H9 (cell line): Measurements from ENCODE around the gene HCN2. TPM values are rescaled to one million over a fixed set of nuclear protein-coding genes. Genes with fewer than 3 reads are reported as not detected.

Experiments
- DNase-seq: peaks from one replicate; pipeline ENCODE4 v3.0.0-alpha.2; 2017
- H2AFZ ChIP-seq: one replicate; pipeline ENCODE4 v1.6.1; 2013; ENCODE audit warnings: mild to moderate bottlenecking, low read length, control low read depth, moderate library complexity
- H2AK5ac ChIP-seq: 2 replicates; pipeline ENCODE4 v1.6.1; 2013; ENCODE audit warnings: low read length, control low read depth, mixed read lengths; ENCODE audit not compliant: insufficient read length
- H2BK120ac ChIP-seq: one replicate; pipeline ENCODE4 v1.6.1; 2013; ENCODE audit warnings: low read depth, mild to moderate bottlenecking, low read length, control low read depth, inconsistent platforms; ENCODE audit not compliant: poor library complexity, severe bottlenecking
- H2BK12ac ChIP-seq: 2 replicates; pipeline ENCODE4 v1.6.1; 2013; ENCODE audit warnings: low read length, control low read depth, mixed read lengths, low read depth; ENCODE audit not compliant: insufficient read length
- H2BK15ac ChIP-seq: 2 replicates; pipeline ENCODE4 v1.6.1; 2013; ENCODE audit warnings: low read depth, low read length, control low read depth
- H2BK20ac ChIP-seq: one replicate; pipeline ENCODE4 v1.6.1; 2013; ENCODE audit warnings: low read depth, mild to moderate bottlenecking, low read length, control low read depth, inconsistent platforms; ENCODE audit not compliant: poor library complexity, severe bottlenecking
- H2BK5ac ChIP-seq: 2 replicates; pipeline ENCODE4 v1.6.1; 2013; ENCODE audit warnings: low read length, control low read depth, mixed read lengths; ENCODE audit not compliant: insufficient read length
- H3K14ac ChIP-seq: 2 replicates; pipeline ENCODE4 v1.6.1; 2013; ENCODE audit warnings: low read length, control low read depth; ENCODE audit not compliant: insufficient read depth
- H3K18ac ChIP-seq: 2 replicates; pipeline ENCODE4 v1.6.1; 2013; ENCODE audit warnings: low read depth, mild to moderate bottlenecking, mixed read lengths, low read length, control low read depth; ENCODE audit not compliant: insufficient read length
- H3K23ac ChIP-seq: 2 replicates; pipeline ENCODE4 v1.6.1; 2013; ENCODE audit warnings: low read length, control low read depth, mixed read lengths, low read depth; ENCODE audit not compliant: insufficient read length
- H3K23me2 ChIP-seq: 2 replicates; pipeline ENCODE4 v1.6.1; 2013; ENCODE audit warnings: low read depth, mild to moderate bottlenecking, mixed read lengths, low read length, control low read depth; ENCODE audit not compliant: insufficient read length, poor library complexity, severe bottlenecking
- H3K27ac ChIP-seq: 2 replicates; pipeline ENCODE4 v1.5.1; 2013; ENCODE audit warnings: low read length, control low read depth, mixed read lengths, low read depth; ENCODE audit not compliant: insufficient read length
- H3K27me3 ChIP-seq: 2 replicates; pipeline ENCODE4 v1.6.1; 2013; ENCODE audit warnings: low read length, control low read depth, inconsistent platforms; ENCODE audit not compliant: insufficient read depth
- H3K4ac ChIP-seq: 2 replicates; pipeline ENCODE4 v1.6.1; 2013; ENCODE audit warnings: low read depth, mild to moderate bottlenecking, control low read depth, inconsistent platforms, low read length, moderate library complexity
- H3K4me1 ChIP-seq: 2 replicates; pipeline ENCODE4 v1.6.1; 2013; ENCODE audit warnings: low read length, control low read depth, inconsistent platforms; ENCODE audit not compliant: insufficient read depth
- H3K4me2 ChIP-seq: 2 replicates; pipeline ENCODE4 v1.6.1; 2013; ENCODE audit warnings: low read length, control low read depth, mixed read lengths; ENCODE audit not compliant: insufficient read length, insufficient read depth
- H3K56ac ChIP-seq: 2 replicates; pipeline ENCODE4 v1.6.1; 2013; ENCODE audit warnings: low read depth, mild to moderate bottlenecking, mixed read lengths, low read length, control low read depth; ENCODE audit not compliant: insufficient read length
- H3K79me1 ChIP-seq: 2 replicates; pipeline ENCODE4 v1.6.1; 2013; ENCODE audit warnings: low read depth, mild to moderate bottlenecking, moderate library complexity, low read length, control low read depth, inconsistent platforms; ENCODE audit not compliant: insufficient read depth, poor library complexity, severe bottlenecking
- H3K79me2 ChIP-seq: 2 replicates; pipeline ENCODE4 v1.6.1; 2013; ENCODE audit warnings: low read length, control low read depth, inconsistent platforms; ENCODE audit not compliant: insufficient read depth
- H3K9ac ChIP-seq: 2 replicates; pipeline ENCODE4 v1.6.1; 2013; ENCODE audit warnings: low read length, control low read depth, mixed read lengths; ENCODE audit not compliant: insufficient read length; ENCODE audit errors: extremely low read depth
- H3K9me3 ChIP-seq: one replicate; pipeline ENCODE4 v1.6.1; 2013; ENCODE audit warnings: low read depth, low read length, inconsistent platforms; ENCODE audit not compliant: control insufficient read depth
- H3T11ph ChIP-seq: one replicate; pipeline ENCODE4 v1.6.1; 2013; ENCODE audit warnings: mild to moderate bottlenecking, low read length, control low read depth, inconsistent platforms
- H4K20me1 ChIP-seq: one replicate; pipeline ENCODE4 v1.6.1; 2013; ENCODE audit not compliant: control insufficient read depth, insufficient read length, insufficient read depth
- H4K5ac ChIP-seq: 2 replicates; pipeline ENCODE4 v1.6.1; 2013; ENCODE audit warnings: low read depth, mild to moderate bottlenecking, mixed read lengths, low read length, control low read depth; ENCODE audit not compliant: insufficient read length
- H4K8ac ChIP-seq: replicated peaks from 2 replicates; pipeline ENCODE4 v1.6.1; 2013; ENCODE audit warnings: low read length, control low read depth, mixed read lengths, low read depth; ENCODE audit not compliant: insufficient read length
- H4K91ac ChIP-seq: 2 replicates; pipeline ENCODE4 v1.6.1; 2013; ENCODE audit warnings: low read depth, mild to moderate bottlenecking, moderate library complexity, mixed read lengths, low read length, control low read depth; ENCODE audit not compliant: insufficient read length
- H3K27ac Mint-ChIP-seq, 3 experiments: 2 replicates in 2 of 3; 3 replicates in 1 of 3; pipeline ENCODE4 v1.8.0; 2020 to 2021; ENCODE audit warnings: mixed read lengths in 3 of 3, mild to moderate bottlenecking in 1 of 3, moderate library complexity in 1 of 3
- H3K27me3 Mint-ChIP-seq: 2 replicates; pipeline ENCODE4 v1.8.0; 2021; ENCODE audit warnings: low read depth, mild to moderate bottlenecking, moderate library complexity, mixed read lengths
- H3K36me3 Mint-ChIP-seq, 3 experiments: 2 replicates in 2 of 3; 3 replicates in 1 of 3; pipeline ENCODE4 v1.8.0; 2020 to 2021; ENCODE audit warnings: low read depth in 3 of 3, mixed read lengths in 3 of 3; ENCODE audit not compliant: insufficient read depth in 1 of 3
- H3K4me1 Mint-ChIP-seq, 2 experiments: 2 replicates each; pipeline ENCODE4 v1.8.0; 2020; ENCODE audit warnings: mixed read lengths in 2 of 2
- H3K4me3 Mint-ChIP-seq, 2 experiments: 2 replicates in 1 of 2; 3 replicates in 1 of 2; pipeline ENCODE4 v1.8.0; 2020 to 2021; ENCODE audit warnings: mild to moderate bottlenecking in 2 of 2, mixed read lengths in 2 of 2, moderate library complexity in 1 of 2
- H3K9me3 Mint-ChIP-seq, 2 experiments: 2 replicates in 1 of 2; 3 replicates in 1 of 2; pipeline ENCODE4 v1.8.0; 2020; ENCODE audit warnings: mild to moderate bottlenecking in 2 of 2, mixed read lengths in 2 of 2, moderate library complexity in 1 of 2
- CTCF ChIP-seq: fragments of 200-600 bp; sonication (generic); conservative IDR thresholded peaks from 3 replicates; pipeline ENCODE4 v1.8.0; 2021; ENCODE audit warnings: antibody characterized with exemption, mild to moderate bottlenecking
- WGBS: extraction: QIAGEN DNeasy Blood & Tissue Kit; methylation state at CpG from one replicate; pipeline ENCODE4 v1.1.7; 2013; ENCODE audit warnings: missing lambda C conversion rate, low lambda C conversion rate, mixed read lengths; ENCODE audit not compliant: insufficient read length; ENCODE audit errors: extremely low coverage; 5-methylcytosine and 5-hydroxymethylcytosine counted together
- total RNA-seq: library from RNA; stranded (reverse); gene quantifications from 2 replicates; pipeline ENCODE4 v1.2.1, GENCODE V29; 2021

HCN2 gene
- total RNA-seq, 1 experiment from 2014 or later: 3.7 TPM

- H3K4me1 ChIP-seq: no peaks in the 10 kb centered on the region
- H3K27me3 ChIP-seq: no peaks in the 10 kb centered on the region
- H3K56ac ChIP-seq: no peak overlapping the region
- no peaks in the 10 kb centered on the region for H4K20me1 ChIP-seq
- H3K27ac Mint-ChIP-seq: peak overlapping the region in 2 of 3 experiments; percentile 12 to 37; a peak in 2 of 7 replicates
- H4K5ac ChIP-seq: no peak overlapping the region
- H2AK5ac ChIP-seq: no peak overlapping the region
- no peak overlapping the region for H2BK20ac ChIP-seq
- H3K9me3 Mint-ChIP-seq: no peaks in the 10 kb centered on the region
- H2AFZ ChIP-seq: no peak overlapping the region
- no peak overlapping the region for H3K9ac ChIP-seq
- no peak overlapping the region for H3K27ac ChIP-seq
- H3K23ac ChIP-seq: no peak overlapping the region
- H3K4me1 Mint-ChIP-seq: peaks cover 3 to 4% of the 10 kb centered on the region in 2 experiments; a peak in 1 of 4 replicates
- no peaks in the 10 kb centered on the region for H3K23me2 ChIP-seq
- no peak overlapping the region for H3K4me2 ChIP-seq
- no peak for TF ChIP-seq CTCF
- H2BK120ac ChIP-seq: no peak overlapping the region
- no peak overlapping the region for H2BK15ac ChIP-seq
- H3T11ph ChIP-seq: no peak overlapping the region
- H3K18ac ChIP-seq: no peak overlapping the region
- no peaks in the 10 kb centered on the region for H3K27me3 Mint-ChIP-seq
- H3K4me3 Mint-ChIP-seq: no peak overlapping the region
- no CpG with 5 or more reads among the region's 54 CpGs for WGBS
- no peak overlapping the region for H4K8ac ChIP-seq
- H3K36me3 Mint-ChIP-seq: peaks cover 28 to 50% (median 46%) of the 10 kb centered on the region in 3 experiments
- no peak for DNase-seq
- H2BK5ac ChIP-seq: no peak overlapping the region
- no peak overlapping the region for H4K91ac ChIP-seq
- H3K79me2 ChIP-seq: no peaks in the 10 kb centered on the region
- no peaks in the 10 kb centered on the region for H3K79me1 ChIP-seq
- no peaks in the 10 kb centered on the region for H3K9me3 ChIP-seq
- no peak overlapping the region for H3K14ac ChIP-seq
- H2BK12ac ChIP-seq: no peak overlapping the region
- no peak overlapping the region for H3K4ac ChIP-seq
These were observed 24.3 kb downstream of the HCN2 start for GRCh38 chr19:613732-614567.
